HG03575 (cell line): Measurements from ENCODE around the gene SNRPN.
"Not testable (repeated sequence)": the region's sequence is repeated elsewhere in the genome, so short reads cannot be mapped to it uniquely, and the experiment has no call there.

Experiments used
- ATAC-seq: cut with Tn5 transposase; IDR thresholded peaks from one replicate; pipeline ENCODE4 v1.9.1; 2021; ENCODE audit not compliant: unreplicated experiment, insufficient number of reproducible peaks, low FRiP score; ENCODE audit errors: extremely low read depth

Gene SNRPN

DNA sequence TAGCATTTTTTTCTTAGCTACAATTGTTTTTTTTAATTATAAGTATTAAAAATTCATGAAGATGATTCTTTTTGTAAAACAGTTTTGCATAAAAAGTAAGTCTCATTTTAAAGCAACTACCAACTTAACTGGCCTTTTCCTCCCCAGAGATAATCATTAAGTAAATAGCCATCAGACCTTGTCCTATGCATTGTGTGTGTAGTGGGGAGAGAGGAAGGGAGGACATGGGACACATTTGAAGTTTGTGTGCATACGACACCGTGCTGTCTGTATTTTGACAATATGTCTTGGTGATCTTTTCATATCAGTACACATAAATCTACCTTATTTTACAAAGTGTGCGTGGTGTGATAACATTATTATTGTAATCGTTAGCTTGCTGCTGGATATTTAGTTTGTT is 8.1 kb downstream of the SNRPN start:
- ATAC-seq = no peak

DNA sequence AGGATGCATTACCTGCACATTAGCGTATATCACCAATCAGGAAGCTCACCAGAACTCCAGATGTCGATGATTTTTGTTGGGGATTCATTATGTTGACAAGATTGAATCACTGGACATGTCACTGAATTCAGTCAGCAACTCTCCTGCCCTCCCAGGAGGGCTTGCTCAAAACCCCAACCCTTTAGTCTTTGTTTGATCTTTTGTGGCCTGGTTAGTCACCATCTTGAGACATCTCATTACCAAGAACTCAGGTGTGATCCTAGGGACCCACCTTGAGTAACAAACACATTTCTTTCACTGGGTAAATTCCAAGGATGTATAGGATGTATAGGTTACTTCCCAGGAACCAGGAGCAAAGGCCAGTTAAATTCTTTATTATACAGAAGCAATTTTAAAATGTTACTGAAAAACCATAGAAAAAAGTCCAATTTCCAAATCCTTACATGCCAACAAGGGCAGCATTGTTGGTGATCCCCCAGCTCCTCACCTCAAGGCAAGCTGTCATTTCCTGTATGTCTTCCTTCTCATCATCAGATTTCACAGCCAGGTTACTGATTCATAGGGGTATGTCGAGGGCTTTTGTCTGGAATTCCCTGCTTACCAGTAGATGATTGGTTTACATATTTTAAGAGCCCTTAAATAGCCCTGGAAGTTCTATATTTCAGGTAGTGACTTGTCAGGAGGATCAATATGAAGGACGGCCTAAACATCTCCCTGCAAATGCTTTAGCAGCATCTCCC is 11.7 kb downstream of the SNRPN start:
- ATAC-seq = no peak

DNA sequence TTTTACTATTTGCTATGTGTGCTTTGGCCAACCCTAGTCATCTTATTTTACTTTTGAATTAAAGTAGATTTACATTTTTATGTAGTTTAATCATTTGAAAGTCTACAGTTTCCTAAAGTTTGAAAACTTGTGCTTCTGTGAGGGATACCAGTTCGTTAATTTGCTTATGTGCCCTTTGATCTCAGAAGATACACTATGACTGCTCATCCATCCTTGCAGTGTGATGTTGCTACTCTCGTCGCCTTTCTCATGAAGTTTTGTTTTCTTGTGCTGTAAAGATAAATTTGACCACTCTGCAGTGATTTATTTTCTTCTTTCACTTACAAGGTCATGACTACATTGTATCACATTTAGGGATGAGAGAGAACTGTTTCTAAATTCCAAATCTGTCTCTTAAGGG is 16.3 kb downstream of the SNRPN start:
- ATAC-seq = no peak

DNA sequence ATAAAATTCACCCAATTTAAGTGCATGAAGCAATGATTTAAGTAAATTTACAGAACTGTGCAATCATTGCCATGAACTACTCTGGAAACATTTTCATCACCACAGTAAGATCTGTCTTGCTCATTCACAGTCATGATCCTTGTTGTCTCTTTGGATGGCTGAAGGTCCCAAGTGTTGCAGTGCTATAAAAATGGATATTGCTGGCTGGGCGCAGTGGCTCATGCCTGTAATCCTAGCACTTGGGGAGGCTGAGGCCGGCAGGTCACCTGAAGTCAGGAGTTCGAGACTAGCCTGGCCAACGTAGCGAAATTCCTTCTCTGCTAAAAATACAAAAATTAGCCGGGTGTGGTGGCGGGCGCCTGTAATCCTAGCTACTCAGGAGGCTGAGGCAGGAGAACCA is 17.0 kb downstream of the SNRPN start:
- ATAC-seq = no peak

DNA sequence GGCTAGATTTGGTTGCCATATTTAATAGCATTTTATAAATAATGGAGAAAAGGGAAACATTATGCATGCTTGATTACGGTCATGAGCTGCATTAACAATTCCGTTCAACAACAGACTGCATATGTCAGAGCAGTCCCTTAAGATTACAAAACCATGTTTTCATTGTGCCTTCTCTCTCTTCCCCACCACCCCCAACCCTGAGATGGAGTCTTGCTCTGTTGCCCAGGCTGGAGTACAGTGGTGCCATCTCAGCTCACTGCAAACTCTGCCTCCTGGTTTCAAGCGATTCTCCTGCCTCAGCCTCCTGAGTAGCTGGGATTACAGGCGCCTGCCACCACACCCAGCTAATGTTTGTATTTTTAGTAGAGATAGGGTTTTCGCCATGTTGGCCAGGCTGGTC is 17.9 kb downstream of the SNRPN start:
- not testable (repeated sequence) for ATAC-seq

DNA sequence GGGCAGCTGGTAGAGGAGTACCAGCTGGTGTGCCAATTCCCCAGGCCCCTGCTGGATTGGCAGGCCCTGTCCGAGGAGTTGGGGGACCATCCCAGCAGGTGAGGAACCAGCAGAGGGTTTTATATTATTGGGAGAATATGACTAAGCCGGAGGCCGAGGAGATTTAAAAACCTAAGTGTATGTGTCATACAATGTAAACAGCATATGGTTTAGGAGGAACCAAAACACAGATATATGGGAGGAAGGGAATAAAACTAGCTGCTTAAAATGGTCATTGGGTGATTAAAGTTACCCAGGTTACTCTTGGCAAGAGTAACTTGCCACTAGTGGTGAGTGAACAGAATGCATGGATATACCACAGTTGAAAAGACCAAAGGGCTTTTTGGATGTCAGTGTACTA is 22.1 kb downstream of the SNRPN start:
- no peak for ATAC-seq

DNA sequence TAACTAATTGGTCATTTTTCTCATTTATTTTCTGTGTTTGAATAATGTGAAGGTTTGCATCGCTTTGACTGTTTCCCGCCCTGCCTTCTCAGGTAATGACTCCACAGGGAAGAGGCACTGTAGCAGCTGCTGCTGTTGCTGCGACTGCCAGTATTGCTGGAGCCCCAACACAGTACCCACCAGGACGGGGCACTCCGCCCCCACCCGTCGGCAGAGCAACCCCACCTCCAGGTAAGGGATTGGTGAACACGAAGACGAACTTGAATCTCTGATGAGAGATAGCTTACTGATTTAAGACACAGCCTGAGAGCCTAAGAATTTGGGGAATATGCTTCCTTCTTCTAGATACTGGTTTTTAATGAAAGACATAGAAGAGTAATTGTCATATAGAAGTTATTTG is 22.9 kb downstream of the SNRPN start:
- no peak for ATAC-seq

DNA sequence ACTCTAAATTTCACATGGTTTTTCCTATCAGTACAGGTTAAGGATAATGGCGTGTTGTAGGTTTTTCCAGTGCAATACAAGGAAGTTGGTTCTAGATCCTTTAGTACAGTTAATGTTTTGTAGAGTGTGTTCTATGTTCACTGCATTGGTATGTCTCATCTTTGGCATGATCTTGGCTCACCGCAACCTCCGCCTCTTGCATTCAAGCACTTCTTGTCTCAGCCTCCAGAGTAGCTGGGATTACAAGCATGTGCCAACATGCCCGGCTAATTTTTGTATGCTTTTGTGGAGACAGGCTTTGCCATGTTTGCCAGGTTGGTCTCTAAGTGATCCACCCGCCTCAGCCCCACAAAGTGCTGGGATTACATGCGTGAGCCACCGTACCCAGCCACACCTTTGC is 30.4 kb downstream of the SNRPN start:
- ATAC-seq = no peak

DNA sequence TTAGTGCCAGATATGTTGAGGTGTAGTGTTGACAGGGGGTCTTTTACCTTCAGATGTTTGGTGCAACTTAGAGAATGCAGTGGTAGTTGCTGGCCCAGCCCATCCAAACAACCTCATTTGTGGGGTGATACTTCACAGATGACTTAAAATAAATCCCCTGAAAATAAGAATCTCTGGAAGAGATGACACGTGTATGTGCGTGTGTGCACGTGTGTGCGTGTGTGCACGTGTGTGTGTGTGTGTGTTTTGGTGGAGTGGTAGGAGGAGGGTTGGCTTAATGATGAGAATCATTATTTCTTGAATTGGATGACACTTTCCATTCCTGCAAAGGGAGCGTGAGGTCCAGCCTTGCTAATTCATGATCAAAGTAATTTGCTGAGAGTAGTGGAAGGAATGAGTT is 31.9 kb downstream of the SNRPN start:
- ATAC-seq = no peak

DNA sequence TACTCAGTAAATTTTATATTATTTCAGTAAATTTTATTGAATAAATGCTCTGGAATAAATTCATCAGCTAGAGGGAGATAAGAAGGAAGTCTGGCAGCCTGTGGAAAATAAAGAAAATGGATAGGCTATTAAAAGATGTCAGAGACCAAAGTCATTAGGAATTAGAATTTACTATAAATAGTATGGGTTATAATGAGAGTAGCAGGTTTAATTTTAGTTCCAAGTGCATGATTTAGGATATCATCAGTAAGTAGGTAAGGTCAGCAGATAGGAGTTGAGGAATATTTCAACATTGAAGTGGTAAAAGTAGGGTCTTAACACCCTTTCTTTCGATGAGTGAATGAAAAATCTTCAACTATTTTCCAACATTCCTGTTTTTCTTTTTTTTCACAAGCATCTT is 64.6 kb downstream of the SNRPN start:
- ATAC-seq = no peak

DNA sequence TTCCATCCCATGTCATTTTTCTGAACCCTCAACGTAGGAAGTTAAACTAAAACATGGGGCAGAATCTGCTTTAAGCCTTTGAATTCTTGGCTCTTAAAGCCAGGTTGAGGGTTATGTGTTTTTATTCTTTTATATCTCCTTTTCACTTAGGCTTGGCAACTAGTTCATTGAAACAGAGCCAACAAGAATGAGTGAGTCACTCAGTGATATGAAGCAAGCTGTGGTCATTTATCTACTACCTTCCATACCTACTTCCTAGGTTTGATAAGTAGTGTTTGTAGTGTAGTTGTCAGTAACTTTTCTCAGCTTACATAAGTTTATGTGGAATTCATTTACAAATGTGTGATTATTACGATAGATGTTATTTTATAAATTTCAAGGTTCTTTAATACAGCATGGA is 67.4 kb downstream of the SNRPN start:
- no peak for ATAC-seq
